ENCODE measurements around the gene VAMP3.

- TF ChIP-seq, protein P1, sequence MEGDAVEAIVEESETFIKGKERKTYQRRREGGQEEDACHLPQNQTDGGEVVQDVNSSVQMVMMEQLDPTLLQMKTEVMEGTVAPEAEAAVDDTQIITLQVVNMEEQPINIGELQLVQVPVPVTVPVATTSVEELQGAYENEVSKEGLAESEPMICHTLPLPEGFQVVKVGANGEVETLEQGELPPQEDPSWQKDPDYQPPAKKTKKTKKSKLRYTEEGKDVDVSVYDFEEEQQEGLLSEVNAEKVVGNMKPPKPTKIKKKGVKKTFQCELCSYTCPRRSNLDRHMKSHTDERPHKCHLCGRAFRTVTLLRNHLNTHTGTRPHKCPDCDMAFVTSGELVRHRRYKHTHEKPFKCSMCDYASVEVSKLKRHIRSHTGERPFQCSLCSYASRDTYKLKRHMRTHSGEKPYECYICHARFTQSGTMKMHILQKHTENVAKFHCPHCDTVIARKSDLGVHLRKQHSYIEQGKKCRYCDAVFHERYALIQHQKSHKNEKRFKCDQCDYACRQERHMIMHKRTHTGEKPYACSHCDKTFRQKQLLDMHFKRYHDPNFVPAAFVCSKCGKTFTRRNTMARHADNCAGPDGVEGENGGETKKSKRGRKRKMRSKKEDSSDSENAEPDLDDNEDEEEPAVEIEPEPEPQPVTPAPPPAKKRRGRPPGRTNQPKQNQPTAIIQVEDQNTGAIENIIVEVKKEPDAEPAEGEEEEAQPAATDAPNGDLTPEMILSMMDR (optimal IDR thresholded peaks at IDR 0.05 in 1 of 3, IDR thresholded peaks at IDR 0.05 in 1 of 3, conservative IDR thresholded peaks at IDR 0.05 in 1 of 3; ENCODE audit: extremely low read depth in 1 of 3, insufficient read depth in 2 of 3, low read length in 3 of 3): no peak
- TF ChIP-seq EZH2 (IDR thresholded peaks at IDR 0.05; ENCODE audit: low read length): no peak
Measured at GRCh38 chr1:7780976-7781375, 9.9 kb downstream of the VAMP3 start.
